H9 (cell line): ENCODE results near the gene WDR37. TPM values are rescaled to one million over a fixed set of nuclear protein-coding genes. Genes with fewer than 3 reads are reported as not detected.
A peak's percentile ranks its signal among the peaks of the same experiment; 100 is the strongest.

Experiments used
- DNase-seq: peaks from one replicate; pipeline ENCODE4 v3.0.0-alpha.2; 2017
- H2AFZ ChIP-seq: one replicate; pipeline ENCODE4 v1.6.1; 2013; ENCODE audit warnings: mild to moderate bottlenecking, low read length, control low read depth, moderate library complexity
- H2AK5ac ChIP-seq: 2 replicates; pipeline ENCODE4 v1.6.1; 2013; ENCODE audit warnings: low read length, control low read depth, mixed read lengths; ENCODE audit not compliant: insufficient read length
- H2BK120ac ChIP-seq: one replicate; pipeline ENCODE4 v1.6.1; 2013; ENCODE audit warnings: low read depth, mild to moderate bottlenecking, low read length, control low read depth, inconsistent platforms; ENCODE audit not compliant: poor library complexity, severe bottlenecking
- H2BK12ac ChIP-seq: 2 replicates; pipeline ENCODE4 v1.6.1; 2013; ENCODE audit warnings: low read length, control low read depth, mixed read lengths, low read depth; ENCODE audit not compliant: insufficient read length
- H2BK15ac ChIP-seq: 2 replicates; pipeline ENCODE4 v1.6.1; 2013; ENCODE audit warnings: low read depth, low read length, control low read depth
- H2BK20ac ChIP-seq: one replicate; pipeline ENCODE4 v1.6.1; 2013; ENCODE audit warnings: low read depth, mild to moderate bottlenecking, low read length, control low read depth, inconsistent platforms; ENCODE audit not compliant: poor library complexity, severe bottlenecking
- H2BK5ac ChIP-seq: 2 replicates; pipeline ENCODE4 v1.6.1; 2013; ENCODE audit warnings: low read length, control low read depth, mixed read lengths; ENCODE audit not compliant: insufficient read length
- H3K14ac ChIP-seq: 2 replicates; pipeline ENCODE4 v1.6.1; 2013; ENCODE audit warnings: low read length, control low read depth; ENCODE audit not compliant: insufficient read depth
- H3K18ac ChIP-seq: 2 replicates; pipeline ENCODE4 v1.6.1; 2013; ENCODE audit warnings: low read depth, mild to moderate bottlenecking, mixed read lengths, low read length, control low read depth; ENCODE audit not compliant: insufficient read length
- H3K23ac ChIP-seq: 2 replicates; pipeline ENCODE4 v1.6.1; 2013; ENCODE audit warnings: low read length, control low read depth, mixed read lengths, low read depth; ENCODE audit not compliant: insufficient read length
- H3K23me2 ChIP-seq: 2 replicates; pipeline ENCODE4 v1.6.1; 2013; ENCODE audit warnings: low read depth, mild to moderate bottlenecking, mixed read lengths, low read length, control low read depth; ENCODE audit not compliant: insufficient read length, poor library complexity, severe bottlenecking
- H3K27ac ChIP-seq: 2 replicates; pipeline ENCODE4 v1.5.1; 2013; ENCODE audit warnings: low read length, control low read depth, mixed read lengths, low read depth; ENCODE audit not compliant: insufficient read length
- H3K27me3 ChIP-seq: 2 replicates; pipeline ENCODE4 v1.6.1; 2013; ENCODE audit warnings: low read length, control low read depth, inconsistent platforms; ENCODE audit not compliant: insufficient read depth
- H3K4ac ChIP-seq: 2 replicates; pipeline ENCODE4 v1.6.1; 2013; ENCODE audit warnings: low read depth, mild to moderate bottlenecking, control low read depth, inconsistent platforms, low read length, moderate library complexity
- H3K4me1 ChIP-seq: 2 replicates; pipeline ENCODE4 v1.6.1; 2013; ENCODE audit warnings: low read length, control low read depth, inconsistent platforms; ENCODE audit not compliant: insufficient read depth
- H3K4me2 ChIP-seq: 2 replicates; pipeline ENCODE4 v1.6.1; 2013; ENCODE audit warnings: low read length, control low read depth, mixed read lengths; ENCODE audit not compliant: insufficient read length, insufficient read depth
- H3K56ac ChIP-seq: 2 replicates; pipeline ENCODE4 v1.6.1; 2013; ENCODE audit warnings: low read depth, mild to moderate bottlenecking, mixed read lengths, low read length, control low read depth; ENCODE audit not compliant: insufficient read length
- H3K79me1 ChIP-seq: 2 replicates; pipeline ENCODE4 v1.6.1; 2013; ENCODE audit warnings: low read depth, mild to moderate bottlenecking, moderate library complexity, low read length, control low read depth, inconsistent platforms; ENCODE audit not compliant: insufficient read depth, poor library complexity, severe bottlenecking
- H3K79me2 ChIP-seq: 2 replicates; pipeline ENCODE4 v1.6.1; 2013; ENCODE audit warnings: low read length, control low read depth, inconsistent platforms; ENCODE audit not compliant: insufficient read depth
- H3K9ac ChIP-seq: 2 replicates; pipeline ENCODE4 v1.6.1; 2013; ENCODE audit warnings: low read length, control low read depth, mixed read lengths; ENCODE audit not compliant: insufficient read length; ENCODE audit errors: extremely low read depth
- H3K9me3 ChIP-seq: one replicate; pipeline ENCODE4 v1.6.1; 2013; ENCODE audit warnings: low read depth, low read length, inconsistent platforms; ENCODE audit not compliant: control insufficient read depth
- H3T11ph ChIP-seq: one replicate; pipeline ENCODE4 v1.6.1; 2013; ENCODE audit warnings: mild to moderate bottlenecking, low read length, control low read depth, inconsistent platforms
- H4K20me1 ChIP-seq: one replicate; pipeline ENCODE4 v1.6.1; 2013; ENCODE audit not compliant: control insufficient read depth, insufficient read length, insufficient read depth
- H4K5ac ChIP-seq: 2 replicates; pipeline ENCODE4 v1.6.1; 2013; ENCODE audit warnings: low read depth, mild to moderate bottlenecking, mixed read lengths, low read length, control low read depth; ENCODE audit not compliant: insufficient read length
- H4K8ac ChIP-seq: replicated peaks from 2 replicates; pipeline ENCODE4 v1.6.1; 2013; ENCODE audit warnings: low read length, control low read depth, mixed read lengths, low read depth; ENCODE audit not compliant: insufficient read length
- H4K91ac ChIP-seq: 2 replicates; pipeline ENCODE4 v1.6.1; 2013; ENCODE audit warnings: low read depth, mild to moderate bottlenecking, moderate library complexity, mixed read lengths, low read length, control low read depth; ENCODE audit not compliant: insufficient read length
- H3K27ac Mint-ChIP-seq, 3 experiments: 2 replicates in 2 of 3; 3 replicates in 1 of 3; pipeline ENCODE4 v1.8.0; 2020 to 2021; ENCODE audit warnings: mixed read lengths in 3 of 3, mild to moderate bottlenecking in 1 of 3, moderate library complexity in 1 of 3
- H3K27me3 Mint-ChIP-seq: 2 replicates; pipeline ENCODE4 v1.8.0; 2021; ENCODE audit warnings: low read depth, mild to moderate bottlenecking, moderate library complexity, mixed read lengths
- H3K36me3 Mint-ChIP-seq, 3 experiments: 2 replicates in 2 of 3; 3 replicates in 1 of 3; pipeline ENCODE4 v1.8.0; 2020 to 2021; ENCODE audit warnings: low read depth in 3 of 3, mixed read lengths in 3 of 3; ENCODE audit not compliant: insufficient read depth in 1 of 3
- H3K4me1 Mint-ChIP-seq, 2 experiments: 2 replicates each; pipeline ENCODE4 v1.8.0; 2020; ENCODE audit warnings: mixed read lengths in 2 of 2
- H3K4me3 Mint-ChIP-seq, 2 experiments: 2 replicates in 1 of 2; 3 replicates in 1 of 2; pipeline ENCODE4 v1.8.0; 2020 to 2021; ENCODE audit warnings: mild to moderate bottlenecking in 2 of 2, mixed read lengths in 2 of 2, moderate library complexity in 1 of 2
- H3K9me3 Mint-ChIP-seq, 2 experiments: 2 replicates in 1 of 2; 3 replicates in 1 of 2; pipeline ENCODE4 v1.8.0; 2020; ENCODE audit warnings: mild to moderate bottlenecking in 2 of 2, mixed read lengths in 2 of 2, moderate library complexity in 1 of 2
- CTCF ChIP-seq: fragments of 200-600 bp; sonication (generic); conservative IDR thresholded peaks from 3 replicates; pipeline ENCODE4 v1.8.0; 2021; ENCODE audit warnings: antibody characterized with exemption, mild to moderate bottlenecking
- WGBS: extraction: QIAGEN DNeasy Blood & Tissue Kit; methylation state at CpG from one replicate; pipeline ENCODE4 v1.1.7; 2013; ENCODE audit warnings: missing lambda C conversion rate, low lambda C conversion rate, mixed read lengths; ENCODE audit not compliant: insufficient read length; ENCODE audit errors: extremely low coverage; 5-methylcytosine and 5-hydroxymethylcytosine counted together
- long read RNA-seq: library from polyadenylated mRNA; unstranded; transcript quantifications from one replicate; pipeline ENCODE4 v2.0.0, GENCODE V29; 2020
- total RNA-seq: library from RNA; stranded (reverse); gene quantifications from 2 replicates; pipeline ENCODE4 v1.2.1, GENCODE V29; 2021

WDR37 gene
- total RNA-seq, result 13.1 and 14.0 TPM in 2 replicates
- long read RNA-seq, full-length matches to known transcripts, result 3 of 39 reads
- long read RNA-seq, partial matches to known transcripts, result 6 of 39 reads
- long read RNA-seq, other reads (novel, unspliced or antisense), result 30 of 39 reads

GRCh38 chr10:1056326-1057105, at the start of gene WDR37:
Gene WDR37 (plus strand): TSS chr10:1056385. CDS start chr10:1072156, 15,771 bp downstream.
- peak within 1 kb of the TSS; percentile 29 for H3K27ac ChIP-seq
- peaks cover 25% of the 10 kb centered on the region in 2 experiments for H3K4me1 Mint-ChIP-seq
- H3K79me2 ChIP-seq, result peaks cover 22% of the 10 kb centered on the region; the same call in 1 of the 2 replicates
- H4K91ac ChIP-seq, result no peak within 1 kb of the TSS
- H4K5ac ChIP-seq, result no peak within 1 kb of the TSS
- peak within 1 kb of the TSS; percentile 84 for H3K4me2 ChIP-seq
- peaks cover 9 to 34% (median 30%) of the 10 kb centered on the region in 3 experiments for H3K36me3 Mint-ChIP-seq
- H2BK12ac ChIP-seq, result no peak within 1 kb of the TSS
- no peak within 1 kb of the TSS for H3K4ac ChIP-seq
- H3K56ac ChIP-seq, result no peak within 1 kb of the TSS
- peak within 1 kb of the TSS; percentile 97 to 99 for H3K4me3 Mint-ChIP-seq
- H2AFZ ChIP-seq, result no peak within 1 kb of the TSS
- H3K9me3 ChIP-seq, result no peaks in the 10 kb centered on the region
- no peak within 1 kb of the TSS for H2BK20ac ChIP-seq
- no peak for TF ChIP-seq CTCF
- H3K18ac ChIP-seq, result peak within 1 kb of the TSS; percentile 10
- H2BK5ac ChIP-seq, result no peak within 1 kb of the TSS
- peak within 1 kb of the TSS; percentile 75 for H3K14ac ChIP-seq
- no peaks in the 10 kb centered on the region for H3K4me1 ChIP-seq
- no peaks in the 10 kb centered on the region; a peak in 1 of 5 replicates for H3K9me3 Mint-ChIP-seq
- peak within 1 kb of the TSS; percentile 81 for H3K9ac ChIP-seq
- H2AK5ac ChIP-seq, result no peak within 1 kb of the TSS
- no peaks in the 10 kb centered on the region for H3K27me3 ChIP-seq
- H3T11ph ChIP-seq, result no peak within 1 kb of the TSS
- H4K8ac ChIP-seq, result no peak within 1 kb of the TSS
- peaks cover 8% of the 10 kb centered on the region for H3K79me1 ChIP-seq
- no peaks in the 10 kb centered on the region for H3K27me3 Mint-ChIP-seq
- no peaks in the 10 kb centered on the region for H3K23me2 ChIP-seq
- no peak within 1 kb of the TSS for H2BK120ac ChIP-seq
- no peak within 1 kb of the TSS for H3K23ac ChIP-seq
- no peaks in the 10 kb centered on the region for H4K20me1 ChIP-seq
- H3K27ac Mint-ChIP-seq, result peak within 1 kb of the TSS; percentile 93 to 98 (median 96)
- no CpG with 5 or more reads among the region's 87 CpGs for WGBS
- DNase-seq, result peak; percentile 90
- no peak within 1 kb of the TSS; the same call in 1 of the 2 replicates for H2BK15ac ChIP-seq
